GM12873 (cell line): ENCODE measurements around the gene C11orf91.

Source experiments
- TF ChIP-seq, protein P1 (sequence below): IDR thresholded peaks from 2 replicates; pipeline ENCODE4 v1.5.1; 2012; ENCODE audit warnings: low read depth, mild to moderate bottlenecking, moderate library complexity, low read length, control low read depth; ENCODE audit not compliant: insufficient read depth; ENCODE audit errors: missing control alignments

Gene C11orf91

DNA sequence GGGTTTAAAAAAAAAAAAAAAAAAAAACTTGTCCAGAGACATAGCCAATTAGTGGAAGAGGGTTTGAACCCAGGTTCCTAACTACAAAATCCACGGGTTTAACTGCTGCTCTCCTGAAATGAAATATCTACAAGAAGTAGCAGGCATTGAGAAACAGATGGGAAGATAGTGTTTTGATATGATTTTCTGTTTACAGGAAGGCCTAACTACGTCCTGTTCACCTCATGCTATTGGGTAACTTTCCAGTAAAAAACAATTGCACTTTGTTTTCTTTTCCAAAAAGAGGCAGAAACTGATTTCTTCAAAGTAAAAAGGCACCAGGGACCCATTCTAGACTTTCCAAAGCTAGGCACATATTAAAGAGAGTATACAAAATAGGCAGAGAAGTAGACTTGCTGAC lies 5.9 kb upstream of the C11orf91 start:
- TF ChIP-seq, protein P1, sequence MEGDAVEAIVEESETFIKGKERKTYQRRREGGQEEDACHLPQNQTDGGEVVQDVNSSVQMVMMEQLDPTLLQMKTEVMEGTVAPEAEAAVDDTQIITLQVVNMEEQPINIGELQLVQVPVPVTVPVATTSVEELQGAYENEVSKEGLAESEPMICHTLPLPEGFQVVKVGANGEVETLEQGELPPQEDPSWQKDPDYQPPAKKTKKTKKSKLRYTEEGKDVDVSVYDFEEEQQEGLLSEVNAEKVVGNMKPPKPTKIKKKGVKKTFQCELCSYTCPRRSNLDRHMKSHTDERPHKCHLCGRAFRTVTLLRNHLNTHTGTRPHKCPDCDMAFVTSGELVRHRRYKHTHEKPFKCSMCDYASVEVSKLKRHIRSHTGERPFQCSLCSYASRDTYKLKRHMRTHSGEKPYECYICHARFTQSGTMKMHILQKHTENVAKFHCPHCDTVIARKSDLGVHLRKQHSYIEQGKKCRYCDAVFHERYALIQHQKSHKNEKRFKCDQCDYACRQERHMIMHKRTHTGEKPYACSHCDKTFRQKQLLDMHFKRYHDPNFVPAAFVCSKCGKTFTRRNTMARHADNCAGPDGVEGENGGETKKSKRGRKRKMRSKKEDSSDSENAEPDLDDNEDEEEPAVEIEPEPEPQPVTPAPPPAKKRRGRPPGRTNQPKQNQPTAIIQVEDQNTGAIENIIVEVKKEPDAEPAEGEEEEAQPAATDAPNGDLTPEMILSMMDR: no peak

DNA sequence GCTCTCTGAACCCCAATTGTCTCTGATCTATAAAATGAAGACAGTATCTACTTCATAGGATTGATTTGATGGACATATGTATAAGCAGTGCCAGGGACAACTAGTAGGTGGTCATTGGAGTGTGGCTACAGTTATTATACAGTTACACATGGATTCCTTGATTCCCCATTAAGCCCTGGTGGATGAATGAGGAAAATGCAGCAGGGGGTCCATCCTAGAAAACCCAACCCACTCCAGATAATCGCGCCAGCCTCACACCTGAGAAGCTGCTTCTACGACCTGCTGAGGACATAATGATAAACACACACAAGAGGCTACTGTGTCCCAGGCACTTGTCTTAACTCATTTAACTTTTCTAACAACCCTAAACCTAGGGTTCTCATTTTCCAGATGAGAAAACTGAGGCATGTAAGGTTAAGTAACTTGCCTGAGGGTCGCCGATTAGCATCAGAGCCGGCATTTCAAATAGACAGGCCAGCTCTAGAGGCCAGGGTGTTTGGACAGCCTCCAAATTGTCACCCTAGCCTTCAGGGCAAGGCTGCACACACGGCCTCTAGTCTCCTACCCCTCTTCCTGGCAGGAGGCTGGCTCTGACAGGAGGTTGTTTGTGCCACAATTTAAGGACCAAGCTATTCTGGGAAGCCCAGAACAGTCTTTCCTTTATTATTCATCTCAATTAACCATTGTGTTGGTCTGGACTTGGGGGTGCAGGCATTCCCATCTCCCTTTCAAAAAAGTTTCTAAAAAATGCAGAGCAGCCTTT lies 3.8 kb upstream of the C11orf91 start:
- TF ChIP-seq, protein P1: no peak

DNA sequence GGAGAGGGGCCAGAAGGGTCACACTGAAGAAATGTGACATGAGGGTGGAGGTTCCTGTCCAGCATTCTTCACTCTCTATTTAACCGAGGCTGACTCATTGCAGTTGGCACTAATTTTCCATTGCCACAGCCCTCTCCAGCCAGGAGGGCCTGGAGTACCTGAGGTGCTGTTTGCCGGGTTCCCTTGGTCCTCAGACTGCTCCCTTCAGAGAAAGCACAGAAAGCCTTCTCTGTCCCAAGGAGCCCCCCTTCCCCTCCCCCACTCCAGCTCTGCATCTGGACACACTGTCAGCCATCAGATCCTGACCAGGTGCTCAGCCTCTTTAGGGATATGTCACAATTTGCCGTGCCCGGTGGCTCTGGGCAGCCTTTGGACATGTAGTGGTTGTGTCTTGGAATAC lies 3.2 kb upstream of the C11orf91 start:
- TF ChIP-seq, protein P1: no peak

DNA sequence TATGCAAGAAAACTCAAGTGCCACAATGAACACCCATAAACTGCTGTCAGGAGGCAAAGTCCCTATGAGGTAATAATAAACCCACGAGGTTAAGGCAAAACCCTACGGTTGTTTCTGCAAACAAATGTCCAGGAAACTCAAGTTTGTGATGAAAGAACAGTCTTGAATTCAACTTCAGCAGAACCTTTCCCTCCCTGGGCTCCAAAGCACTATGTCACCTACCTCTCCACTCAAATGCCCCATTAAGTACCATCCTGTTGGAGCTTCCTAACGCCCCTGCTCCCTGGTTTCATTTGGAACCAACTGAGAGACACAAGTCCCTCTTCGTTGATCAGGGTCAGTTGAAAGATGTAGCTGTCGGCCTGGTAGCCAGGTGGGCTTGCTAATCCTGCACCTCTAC lies 2.6 kb upstream of the C11orf91 start:
- TF ChIP-seq, protein P1: no peak

DNA sequence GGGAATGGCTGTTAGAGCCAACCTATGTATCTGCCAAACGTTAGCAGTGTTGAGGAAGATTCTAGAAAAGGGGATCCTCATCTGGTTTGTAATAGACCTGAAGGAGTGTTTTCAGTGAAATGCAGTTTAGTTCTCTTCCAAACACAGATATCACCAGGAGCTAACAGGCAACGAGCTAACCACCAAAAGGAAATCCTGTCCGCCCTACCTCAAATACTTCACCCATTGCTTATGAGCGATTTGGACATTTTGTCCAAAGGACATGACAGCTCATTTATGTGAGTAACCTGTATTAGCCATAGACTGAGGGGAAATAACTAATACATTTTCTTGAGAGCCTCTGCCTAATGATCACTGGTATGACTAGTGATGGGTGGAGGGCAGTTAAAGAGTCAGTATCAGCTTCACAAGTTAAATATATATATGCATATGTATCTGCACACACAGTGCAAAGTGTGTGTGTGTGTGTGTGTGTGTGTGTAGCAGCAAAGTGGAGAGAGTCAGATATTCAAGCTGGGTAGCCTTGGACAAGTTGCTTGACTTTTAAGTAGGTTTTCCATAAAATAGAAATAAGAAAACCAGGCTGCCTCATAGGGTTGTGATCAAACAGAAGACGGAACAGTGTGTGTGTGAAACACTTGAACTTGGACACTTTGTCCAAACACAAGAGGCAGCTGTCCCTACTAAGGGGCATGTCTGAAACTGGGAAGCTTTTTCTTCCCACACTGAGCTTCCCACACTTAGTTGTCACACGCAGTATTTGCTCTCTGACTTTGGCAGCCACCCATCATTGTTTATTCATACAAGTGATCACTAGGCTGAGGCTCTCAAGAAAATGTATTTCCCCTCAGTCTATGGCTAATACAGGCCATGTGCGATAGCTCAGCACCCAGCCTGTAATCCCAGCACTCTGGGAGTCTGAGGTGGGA lies 940 bp upstream of the C11orf91 start:
- TF ChIP-seq, protein P1: no peak

DNA sequence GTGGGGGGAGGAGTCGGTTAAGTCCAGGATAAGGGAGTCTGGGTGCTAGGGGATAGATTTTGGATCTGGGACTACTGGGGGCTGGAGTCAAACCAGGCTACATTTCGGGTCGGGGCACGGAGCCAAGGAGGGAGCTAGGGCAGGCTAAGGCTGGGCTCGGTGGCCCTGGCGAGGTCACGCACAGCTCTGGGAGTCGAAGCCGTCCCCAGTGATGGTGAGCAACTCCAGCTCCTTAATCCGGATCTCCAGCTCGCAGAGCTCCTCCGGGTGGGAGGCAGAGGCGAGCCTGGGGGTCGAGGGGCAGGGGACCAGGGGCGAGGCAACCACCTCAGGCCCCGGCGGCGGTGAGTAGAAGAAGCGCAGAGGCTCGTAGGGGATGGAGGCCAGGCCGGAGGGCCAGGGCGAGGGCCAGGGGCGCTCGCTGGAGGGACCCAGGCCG lies 544 bp downstream of the C11orf91 start:
- TF ChIP-seq, protein P1: no peak

DNA sequence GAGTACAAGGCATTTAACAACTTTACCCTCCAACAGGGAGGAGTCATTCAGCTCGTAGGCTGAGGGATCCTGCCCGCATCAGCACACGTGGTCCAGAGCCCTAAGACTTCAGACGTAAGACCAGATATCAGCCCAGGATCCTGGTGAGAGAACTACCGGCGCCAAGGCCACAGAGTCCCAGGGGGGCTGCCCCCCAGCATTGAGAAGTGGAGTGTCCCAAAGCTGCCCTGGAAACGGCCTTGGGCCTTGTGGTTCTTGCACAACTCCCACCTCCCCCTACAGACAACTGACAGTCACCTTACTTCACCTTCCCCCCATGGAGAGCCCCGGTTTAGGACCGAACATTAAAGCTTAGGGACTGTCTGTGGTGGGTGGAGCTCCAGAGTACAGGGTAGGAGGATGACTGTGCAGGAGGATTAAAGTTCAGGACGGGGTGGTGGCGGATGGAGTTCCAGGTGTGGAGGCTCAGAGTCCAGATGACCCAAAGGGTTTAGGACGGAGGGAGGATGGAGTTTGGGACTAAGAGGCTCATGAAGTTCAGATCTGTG lies 1.0 kb downstream of the C11orf91 start:
- TF ChIP-seq, protein P1: no peak
